B cell (primary cell): ENCODE data around the gene SGIP1. TPM values are rescaled to one million over a fixed set of nuclear protein-coding genes. Genes with fewer than 3 reads are reported as not detected.

Experiments used
- ATAC-seq: fragments of 200-7000 bp; cut with Tn5 transposase; one replicate; pipeline ENCODE4 v1.10.0; 2021; ENCODE audit warnings: low read depth, mild to moderate bottlenecking, moderate number of reproducible peaks, moderate library complexity
- CTCF ChIA-PET: fragments of 350-600 bp; sonication (Branson Sonifier 250); formaldehyde crosslinking; loops from one replicate; lab custom pipeline; 2021; ENCODE audit warnings: antibody characterized with exemption, inconsistent platforms; lab: Charles Lee
- POLR2A ChIA-PET: fragments of 350-600 bp; sonication (Branson Sonifier 250); formaldehyde crosslinking; loops from one replicate; lab custom pipeline; 2021; ENCODE audit warnings: antibody characterized with exemption; lab: Charles Lee
- DNase-seq: peaks from one replicate; pipeline ENCODE4 v3.0.0; 2013
- H2AFZ ChIP-seq: 2 replicates; pipeline ENCODE4 v1.6.1; 2012; ENCODE audit warnings: mild to moderate bottlenecking, low read depth, low read length; ENCODE audit not compliant: insufficient read depth, poor library complexity, severe bottlenecking
- H3K27ac ChIP-seq, 2 donors: 1 replicate in 1 of 2; 2 replicates in 1 of 2; pipeline ENCODE4 v1.5.1; 2012 to 2013; ENCODE audit warnings: low read length in 2 of 2, mild to moderate bottlenecking in 2 of 2, moderate library complexity in 1 of 2
- H3K27me3 ChIP-seq, 4 experiments: fragments of 200-600 bp in 1 of 4; sonication (generic) in 1 of 4; replicated peaks in 1 of 4; 1 replicate in 2 of 4; 2 replicates in 2 of 4; pipeline versions ENCODE4 v1.6.1 to v1.7.0; 2013 to 2016; ENCODE audit warnings: low read length in 3 of 4, mild to moderate bottlenecking in 2 of 4, mixed read lengths in 1 of 4, moderate library complexity in 1 of 4; ENCODE audit not compliant: insufficient read depth in 4 of 4, control insufficient read depth in 3 of 4; ENCODE audit errors: control extremely low read depth in 1 of 4
- H3K36me3 ChIP-seq, 2 experiments: replicated peaks in 1 of 2; 1 replicate in 1 of 2; 2 replicates in 1 of 2; pipeline versions ENCODE4 v1.6.1 to v1.7.1; 2013; ENCODE audit warnings: low read length in 1 of 2; ENCODE audit not compliant: insufficient read depth in 2 of 2, control insufficient read depth in 1 of 2; ENCODE audit errors: control extremely low read depth in 1 of 2, extremely low read depth in 1 of 2
- H3K4me1 ChIP-seq, 2 donors: fragments of 200-600 bp in 1 of 2; sonication (generic) in 1 of 2; 1 replicate in 1 of 2; 2 replicates in 1 of 2; pipeline versions ENCODE4 v1.5.1 to v1.6.1; 2013 to 2017; ENCODE audit warnings: low read length in 2 of 2; ENCODE audit not compliant: control insufficient read depth in 2 of 2, insufficient read depth in 2 of 2
- H3K4me2 ChIP-seq: replicated peaks from 2 replicates; pipeline ENCODE3; 2012; ENCODE audit warnings: mild to moderate bottlenecking, low read depth, low read length; ENCODE audit not compliant: poor library complexity, severe bottlenecking
- H3K4me3 ChIP-seq, 5 experiments: fragments of 200-600 bp in 1 of 5; sonication (generic) in 1 of 5; 1 replicate in 3 of 5; 2 replicates in 2 of 5; pipeline versions ENCODE4 v1.5.1 to v1.7.0; 2011 to 2016; ENCODE audit warnings: low read length in 4 of 5, mild to moderate bottlenecking in 4 of 5, low read depth in 2 of 5, control low read depth in 1 of 5, moderate library complexity in 1 of 5; ENCODE audit not compliant: insufficient read depth in 1 of 5; ENCODE audit errors: control extremely low read depth in 1 of 5, extremely low read depth in 1 of 5
- H3K79me2 ChIP-seq: fragments of 200-600 bp; sonication (generic); one replicate; pipeline ENCODE4 v1.6.0; 2016; ENCODE audit warnings: low read length; ENCODE audit not compliant: control insufficient read depth, insufficient read depth
- H3K9ac ChIP-seq: fragments of 200-600 bp; sonication (generic); 2 replicates; pipeline ENCODE4 v1.6.1; 2017; ENCODE audit warnings: mild to moderate bottlenecking, low read length, moderate library complexity
- H3K9me3 ChIP-seq, 3 donors: one replicate each; pipeline versions ENCODE4 v1.6.1 to v1.7.1; 2013; ENCODE audit warnings: low read length in 2 of 3; ENCODE audit not compliant: control insufficient read depth in 2 of 3, insufficient read depth in 1 of 3; ENCODE audit errors: control extremely low read depth in 1 of 3
- H4K20me1 ChIP-seq: 2 replicates; pipeline ENCODE4 v1.6.0; 2012; ENCODE audit warnings: mild to moderate bottlenecking, low read length; ENCODE audit not compliant: insufficient read depth, control insufficient read depth, poor library complexity, severe bottlenecking
- H3K27ac Mint-ChIP-seq: one replicate; pipeline ENCODE4 v1.8.0; 2021; ENCODE audit warnings: mixed read lengths
- H3K27me3 Mint-ChIP-seq: one replicate; pipeline ENCODE4 v1.8.0; 2021; ENCODE audit warnings: mixed read lengths
- H3K4me1 Mint-ChIP-seq: one replicate; pipeline ENCODE4 v1.8.0; 2021; ENCODE audit warnings: mixed read lengths
- H3K4me3 Mint-ChIP-seq: one replicate; pipeline ENCODE4 v1.8.0; 2021; ENCODE audit warnings: mixed read lengths
- H3K9me3 Mint-ChIP-seq: one replicate; pipeline ENCODE4 v1.8.0; 2022; ENCODE audit warnings: mixed read lengths; ENCODE audit not compliant: insufficient read depth
- CTCF ChIP-seq: fragments of 200-600 bp; IDR thresholded peaks from one replicate; pipeline ENCODE4 v1.8.0; 2022; ENCODE audit warnings: antibody characterized with exemption, mild to moderate bottlenecking
- EZH2 ChIP-seq: IDR thresholded peaks from 2 replicates; pipeline ENCODE4 v1.6.1; 2012; ENCODE audit warnings: borderline replicate concordance, low read depth, mild to moderate bottlenecking, moderate library complexity, low read length; ENCODE audit not compliant: insufficient read depth, poor library complexity, severe bottlenecking
- WGBS: methylation state at CpG from one replicate; pipeline ENCODE4 v1.1.5; 2013; ENCODE audit warnings: missing lambda C conversion rate; ENCODE audit not compliant: insufficient coverage; 5-methylcytosine and 5-hydroxymethylcytosine counted together
- intact Hi-C: fragments of 100-400 bp; cut with micrococcal nuclease; formaldehyde crosslinking; loops from one replicate; pipeline ENCODE4 v1.10.0; 2022
- polyA plus RNA-seq: library from polyadenylated mRNA; depleted of rRNA; stranded (reverse); fragments of >200 nt; gene quantifications from 2 replicates; pipeline ENCODE4 v1.2.3, GENCODE V29; 2012
- total RNA-seq, 2 donors: library from RNA; stranded (reverse); fragments of 120-200 nt in 1 of 2; gene quantifications; 1 replicate in 1 of 2; 2 replicates in 1 of 2; pipeline versions ENCODE4 v1.2.3 to v1.2.4, GENCODE V29; 2013 to 2022

SGIP1 gene
- total and polyA plus RNA-seq, 2 donors (not counting 1 experiment from before 2014, with no cell fraction given): not detected

- H3K4me3 Mint-ChIP-seq: no peak overlapping the region
- no CpG with 5 or more reads among the region's 7 CpGs for WGBS
Observed at GRCh38 chr1:66769512-66770229, 235.7 kb downstream of the SGIP1 start.

More at GRCh38 chr1:66769512-66770229, 235.7 kb downstream of the SGIP1 start:
- ChIA-PET POLR2A (no interaction called here), CTCF (interaction anchor here (0.6 to 1.0 kb wide), 3 partner anchors 176 to 380 kb away, joined by 3 to 4 read pairs (median 3); no protein-coding TSS in a partner anchor)
- no peak for ATAC-seq
- Histone ChIP-seq H3K4me1 (no peaks in the 10 kb centered on the region), H3K27ac (no peak overlapping the region), H3K9ac (no peak overlapping the region), H3K36me3 (no peaks in the 10 kb centered on the region), H3K79me2 (no peaks in the 10 kb centered on the region), H3K4me2 (no peak overlapping the region), H2AFZ (peak overlapping the region; percentile 0), H4K20me1 (no peaks in the 10 kb centered on the region), H3K4me3 (no peak overlapping the region), H3K27me3 (no peaks in the 10 kb centered on the region), H3K9me3 (no peaks in the 10 kb centered on the region)
- Mint-ChIP-seq H3K9me3 (no peaks in the 10 kb centered on the region), H3K27ac (no peak overlapping the region), H3K27me3 (no peaks in the 10 kb centered on the region), H3K4me1 (no peaks in the 10 kb centered on the region)
- TF ChIP-seq EZH2 (no peak), CTCF (no peak)
- intact Hi-C loops: no loop called here
- DNase-seq: no peak
